GM13976 (cell line): ENCODE measurements around the gene TPMT.

Experiments
- DNase-seq: peaks from one replicate; pipeline ENCODE4 v3.0.0; 2012; ENCODE audit warnings: low spot score
- in situ Hi-C: fragments of 300-500 bp; cut with MboI; formaldehyde crosslinking; loops from one replicate; pipeline ENCODE4 v1.12.0; 2022; ENCODE audit warnings: low sequenced_read_pairs, mixed read lengths, inconsistent platforms; ENCODE audit not compliant: unreplicated experiment
- TF ChIP-seq, protein P1 (sequence below): IDR thresholded peaks from 2 replicates; pipeline ENCODE4 v1.5.1; 2012; ENCODE audit warnings: borderline replicate concordance, mild to moderate bottlenecking; ENCODE audit not compliant: insufficient read depth; ENCODE audit errors: extremely low read depth, missing control alignments, control extremely low read depth

The TPMT gene

DNA sequence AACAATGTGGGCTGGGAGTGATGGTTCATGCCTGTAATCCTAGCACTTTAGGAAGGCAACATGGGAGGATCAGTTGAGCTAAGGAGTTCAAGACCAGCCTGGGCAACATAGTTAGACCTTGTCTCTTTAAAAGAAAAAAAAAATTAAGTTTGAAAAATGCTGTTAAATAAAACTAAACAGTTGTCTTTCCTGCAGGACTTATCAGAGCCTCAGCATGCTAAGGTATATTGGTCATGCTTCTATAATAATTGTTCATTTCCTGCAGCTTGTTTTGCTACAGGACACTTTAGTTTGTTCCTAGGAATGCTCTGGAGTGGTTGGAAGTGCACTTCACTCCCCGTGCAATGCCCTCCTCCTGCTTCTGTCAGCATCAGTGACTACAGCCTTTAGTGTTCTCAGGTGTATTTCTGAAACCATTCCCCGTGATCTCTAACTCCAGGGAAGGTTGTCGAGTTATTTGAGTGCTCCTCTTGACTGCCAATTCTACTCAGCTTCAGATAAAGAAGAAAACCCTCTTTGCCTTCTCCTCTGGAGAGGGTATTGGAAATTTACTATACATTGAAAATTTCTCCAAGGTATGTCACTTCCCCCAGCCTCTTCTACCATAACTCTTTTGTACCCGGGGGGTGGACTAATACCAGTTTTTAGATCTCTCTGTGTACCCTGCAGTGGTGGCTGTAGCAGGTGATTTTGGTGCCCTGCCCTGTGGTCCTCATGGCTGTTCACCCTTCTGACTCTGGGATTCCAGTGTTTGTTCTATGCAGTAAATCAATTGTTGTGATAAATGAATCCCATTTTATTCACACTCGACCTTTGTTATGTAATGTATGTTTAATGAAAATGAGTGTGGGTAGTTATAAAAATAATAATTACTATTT, 66.2 kb downstream of the TPMT start:
- no peak for DNase-seq
- in situ Hi-C loops: no loop called here
- TF ChIP-seq, protein P1, sequence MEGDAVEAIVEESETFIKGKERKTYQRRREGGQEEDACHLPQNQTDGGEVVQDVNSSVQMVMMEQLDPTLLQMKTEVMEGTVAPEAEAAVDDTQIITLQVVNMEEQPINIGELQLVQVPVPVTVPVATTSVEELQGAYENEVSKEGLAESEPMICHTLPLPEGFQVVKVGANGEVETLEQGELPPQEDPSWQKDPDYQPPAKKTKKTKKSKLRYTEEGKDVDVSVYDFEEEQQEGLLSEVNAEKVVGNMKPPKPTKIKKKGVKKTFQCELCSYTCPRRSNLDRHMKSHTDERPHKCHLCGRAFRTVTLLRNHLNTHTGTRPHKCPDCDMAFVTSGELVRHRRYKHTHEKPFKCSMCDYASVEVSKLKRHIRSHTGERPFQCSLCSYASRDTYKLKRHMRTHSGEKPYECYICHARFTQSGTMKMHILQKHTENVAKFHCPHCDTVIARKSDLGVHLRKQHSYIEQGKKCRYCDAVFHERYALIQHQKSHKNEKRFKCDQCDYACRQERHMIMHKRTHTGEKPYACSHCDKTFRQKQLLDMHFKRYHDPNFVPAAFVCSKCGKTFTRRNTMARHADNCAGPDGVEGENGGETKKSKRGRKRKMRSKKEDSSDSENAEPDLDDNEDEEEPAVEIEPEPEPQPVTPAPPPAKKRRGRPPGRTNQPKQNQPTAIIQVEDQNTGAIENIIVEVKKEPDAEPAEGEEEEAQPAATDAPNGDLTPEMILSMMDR: no peak

- TF ChIP-seq, protein P1: no peak
- in situ Hi-C loops: no loop called here
- no peak for DNase-seq
Measured at GRCh38 chr6:18087396-18088165, 67.3 kb downstream of the TPMT start.

- DNase-seq: no peak
- in situ Hi-C loops: no loop called here
- TF ChIP-seq, protein P1: no peak
Measured at GRCh38 chr6:18081025-18081668, 73.7 kb downstream of the TPMT start.

GRCh38 chr6:18080544-18080943, 74.3 kb downstream of the TPMT start:
- no peak for DNase-seq
- TF ChIP-seq, protein P1: no peak
- in situ Hi-C loops: no loop called here

DNA sequence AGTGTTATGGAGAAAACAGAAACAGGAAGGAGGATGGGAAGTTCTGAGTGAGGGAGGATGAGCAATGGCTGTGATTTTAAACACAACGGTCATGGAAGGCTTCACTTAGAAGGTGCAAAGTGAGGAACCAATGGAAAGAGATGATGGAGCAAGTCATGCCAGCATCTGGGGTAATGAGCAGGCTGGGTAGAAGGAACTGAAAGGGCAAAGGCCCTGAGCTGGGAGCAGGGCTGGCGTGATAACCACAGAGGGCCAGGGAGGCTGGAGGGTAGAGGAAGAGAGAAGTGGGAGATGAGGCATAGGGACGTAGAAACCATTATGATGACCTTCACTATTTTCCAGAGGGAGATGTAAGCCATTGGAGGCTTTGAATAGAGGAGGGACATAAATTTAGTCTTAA, 76.0 kb downstream of the TPMT start:
- DNase-seq: no peak
- in situ Hi-C loops: no loop called here

More for the DNA sequence above, 76.0 kb downstream of the TPMT start:
- TF ChIP-seq, protein P1: no peak
